H9 (cell line): ENCODE data around the gene FAM76B. TPM values are rescaled to one million over a fixed set of nuclear protein-coding genes. Genes with fewer than 3 reads are reported as not detected.
A peak's percentile ranks its signal among the peaks of the same experiment; 100 is the strongest.

ENCODE experiments used
- DNase-seq: peaks from one replicate; pipeline ENCODE4 v3.0.0-alpha.2; 2017
- H2AFZ ChIP-seq: one replicate; pipeline ENCODE4 v1.6.1; 2013; ENCODE audit warnings: mild to moderate bottlenecking, low read length, control low read depth, moderate library complexity
- H2AK5ac ChIP-seq: 2 replicates; pipeline ENCODE4 v1.6.1; 2013; ENCODE audit warnings: low read length, control low read depth, mixed read lengths; ENCODE audit not compliant: insufficient read length
- H2BK120ac ChIP-seq: one replicate; pipeline ENCODE4 v1.6.1; 2013; ENCODE audit warnings: low read depth, mild to moderate bottlenecking, low read length, control low read depth, inconsistent platforms; ENCODE audit not compliant: poor library complexity, severe bottlenecking
- H2BK12ac ChIP-seq: 2 replicates; pipeline ENCODE4 v1.6.1; 2013; ENCODE audit warnings: low read length, control low read depth, mixed read lengths, low read depth; ENCODE audit not compliant: insufficient read length
- H2BK15ac ChIP-seq: 2 replicates; pipeline ENCODE4 v1.6.1; 2013; ENCODE audit warnings: low read depth, low read length, control low read depth
- H2BK20ac ChIP-seq: one replicate; pipeline ENCODE4 v1.6.1; 2013; ENCODE audit warnings: low read depth, mild to moderate bottlenecking, low read length, control low read depth, inconsistent platforms; ENCODE audit not compliant: poor library complexity, severe bottlenecking
- H2BK5ac ChIP-seq: 2 replicates; pipeline ENCODE4 v1.6.1; 2013; ENCODE audit warnings: low read length, control low read depth, mixed read lengths; ENCODE audit not compliant: insufficient read length
- H3K14ac ChIP-seq: 2 replicates; pipeline ENCODE4 v1.6.1; 2013; ENCODE audit warnings: low read length, control low read depth; ENCODE audit not compliant: insufficient read depth
- H3K18ac ChIP-seq: 2 replicates; pipeline ENCODE4 v1.6.1; 2013; ENCODE audit warnings: low read depth, mild to moderate bottlenecking, mixed read lengths, low read length, control low read depth; ENCODE audit not compliant: insufficient read length
- H3K23ac ChIP-seq: 2 replicates; pipeline ENCODE4 v1.6.1; 2013; ENCODE audit warnings: low read length, control low read depth, mixed read lengths, low read depth; ENCODE audit not compliant: insufficient read length
- H3K23me2 ChIP-seq: 2 replicates; pipeline ENCODE4 v1.6.1; 2013; ENCODE audit warnings: low read depth, mild to moderate bottlenecking, mixed read lengths, low read length, control low read depth; ENCODE audit not compliant: insufficient read length, poor library complexity, severe bottlenecking
- H3K27ac ChIP-seq: 2 replicates; pipeline ENCODE4 v1.5.1; 2013; ENCODE audit warnings: low read length, control low read depth, mixed read lengths, low read depth; ENCODE audit not compliant: insufficient read length
- H3K27me3 ChIP-seq: 2 replicates; pipeline ENCODE4 v1.6.1; 2013; ENCODE audit warnings: low read length, control low read depth, inconsistent platforms; ENCODE audit not compliant: insufficient read depth
- H3K4ac ChIP-seq: 2 replicates; pipeline ENCODE4 v1.6.1; 2013; ENCODE audit warnings: low read depth, mild to moderate bottlenecking, control low read depth, inconsistent platforms, low read length, moderate library complexity
- H3K4me1 ChIP-seq: 2 replicates; pipeline ENCODE4 v1.6.1; 2013; ENCODE audit warnings: low read length, control low read depth, inconsistent platforms; ENCODE audit not compliant: insufficient read depth
- H3K4me2 ChIP-seq: 2 replicates; pipeline ENCODE4 v1.6.1; 2013; ENCODE audit warnings: low read length, control low read depth, mixed read lengths; ENCODE audit not compliant: insufficient read length, insufficient read depth
- H3K56ac ChIP-seq: 2 replicates; pipeline ENCODE4 v1.6.1; 2013; ENCODE audit warnings: low read depth, mild to moderate bottlenecking, mixed read lengths, low read length, control low read depth; ENCODE audit not compliant: insufficient read length
- H3K79me1 ChIP-seq: 2 replicates; pipeline ENCODE4 v1.6.1; 2013; ENCODE audit warnings: low read depth, mild to moderate bottlenecking, moderate library complexity, low read length, control low read depth, inconsistent platforms; ENCODE audit not compliant: insufficient read depth, poor library complexity, severe bottlenecking
- H3K79me2 ChIP-seq: 2 replicates; pipeline ENCODE4 v1.6.1; 2013; ENCODE audit warnings: low read length, control low read depth, inconsistent platforms; ENCODE audit not compliant: insufficient read depth
- H3K9ac ChIP-seq: 2 replicates; pipeline ENCODE4 v1.6.1; 2013; ENCODE audit warnings: low read length, control low read depth, mixed read lengths; ENCODE audit not compliant: insufficient read length; ENCODE audit errors: extremely low read depth
- H3K9me3 ChIP-seq: one replicate; pipeline ENCODE4 v1.6.1; 2013; ENCODE audit warnings: low read depth, low read length, inconsistent platforms; ENCODE audit not compliant: control insufficient read depth
- H3T11ph ChIP-seq: one replicate; pipeline ENCODE4 v1.6.1; 2013; ENCODE audit warnings: mild to moderate bottlenecking, low read length, control low read depth, inconsistent platforms
- H4K20me1 ChIP-seq: one replicate; pipeline ENCODE4 v1.6.1; 2013; ENCODE audit not compliant: control insufficient read depth, insufficient read length, insufficient read depth
- H4K5ac ChIP-seq: 2 replicates; pipeline ENCODE4 v1.6.1; 2013; ENCODE audit warnings: low read depth, mild to moderate bottlenecking, mixed read lengths, low read length, control low read depth; ENCODE audit not compliant: insufficient read length
- H4K8ac ChIP-seq: replicated peaks from 2 replicates; pipeline ENCODE4 v1.6.1; 2013; ENCODE audit warnings: low read length, control low read depth, mixed read lengths, low read depth; ENCODE audit not compliant: insufficient read length
- H4K91ac ChIP-seq: 2 replicates; pipeline ENCODE4 v1.6.1; 2013; ENCODE audit warnings: low read depth, mild to moderate bottlenecking, moderate library complexity, mixed read lengths, low read length, control low read depth; ENCODE audit not compliant: insufficient read length
- H3K27ac Mint-ChIP-seq, 3 experiments: 2 replicates in 2 of 3; 3 replicates in 1 of 3; pipeline ENCODE4 v1.8.0; 2020 to 2021; ENCODE audit warnings: mixed read lengths in 3 of 3, mild to moderate bottlenecking in 1 of 3, moderate library complexity in 1 of 3
- H3K27me3 Mint-ChIP-seq: 2 replicates; pipeline ENCODE4 v1.8.0; 2021; ENCODE audit warnings: low read depth, mild to moderate bottlenecking, moderate library complexity, mixed read lengths
- H3K36me3 Mint-ChIP-seq, 3 experiments: 2 replicates in 2 of 3; 3 replicates in 1 of 3; pipeline ENCODE4 v1.8.0; 2020 to 2021; ENCODE audit warnings: low read depth in 3 of 3, mixed read lengths in 3 of 3; ENCODE audit not compliant: insufficient read depth in 1 of 3
- H3K4me1 Mint-ChIP-seq, 2 experiments: 2 replicates each; pipeline ENCODE4 v1.8.0; 2020; ENCODE audit warnings: mixed read lengths in 2 of 2
- H3K4me3 Mint-ChIP-seq, 2 experiments: 2 replicates in 1 of 2; 3 replicates in 1 of 2; pipeline ENCODE4 v1.8.0; 2020 to 2021; ENCODE audit warnings: mild to moderate bottlenecking in 2 of 2, mixed read lengths in 2 of 2, moderate library complexity in 1 of 2
- H3K9me3 Mint-ChIP-seq, 2 experiments: 2 replicates in 1 of 2; 3 replicates in 1 of 2; pipeline ENCODE4 v1.8.0; 2020; ENCODE audit warnings: mild to moderate bottlenecking in 2 of 2, mixed read lengths in 2 of 2, moderate library complexity in 1 of 2
- CTCF ChIP-seq: fragments of 200-600 bp; sonication (generic); conservative IDR thresholded peaks from 3 replicates; pipeline ENCODE4 v1.8.0; 2021; ENCODE audit warnings: antibody characterized with exemption, mild to moderate bottlenecking
- WGBS: extraction: QIAGEN DNeasy Blood & Tissue Kit; methylation state at CpG from one replicate; pipeline ENCODE4 v1.1.7; 2013; ENCODE audit warnings: missing lambda C conversion rate, low lambda C conversion rate, mixed read lengths; ENCODE audit not compliant: insufficient read length; ENCODE audit errors: extremely low coverage; 5-methylcytosine and 5-hydroxymethylcytosine counted together
- total RNA-seq: library from RNA; stranded (reverse); gene quantifications from 2 replicates; pipeline ENCODE4 v1.2.1, GENCODE V29; 2021

The FAM76B gene
- total RNA-seq, 1 experiment from 2014 or later, result 31.5 TPM

DNA sequence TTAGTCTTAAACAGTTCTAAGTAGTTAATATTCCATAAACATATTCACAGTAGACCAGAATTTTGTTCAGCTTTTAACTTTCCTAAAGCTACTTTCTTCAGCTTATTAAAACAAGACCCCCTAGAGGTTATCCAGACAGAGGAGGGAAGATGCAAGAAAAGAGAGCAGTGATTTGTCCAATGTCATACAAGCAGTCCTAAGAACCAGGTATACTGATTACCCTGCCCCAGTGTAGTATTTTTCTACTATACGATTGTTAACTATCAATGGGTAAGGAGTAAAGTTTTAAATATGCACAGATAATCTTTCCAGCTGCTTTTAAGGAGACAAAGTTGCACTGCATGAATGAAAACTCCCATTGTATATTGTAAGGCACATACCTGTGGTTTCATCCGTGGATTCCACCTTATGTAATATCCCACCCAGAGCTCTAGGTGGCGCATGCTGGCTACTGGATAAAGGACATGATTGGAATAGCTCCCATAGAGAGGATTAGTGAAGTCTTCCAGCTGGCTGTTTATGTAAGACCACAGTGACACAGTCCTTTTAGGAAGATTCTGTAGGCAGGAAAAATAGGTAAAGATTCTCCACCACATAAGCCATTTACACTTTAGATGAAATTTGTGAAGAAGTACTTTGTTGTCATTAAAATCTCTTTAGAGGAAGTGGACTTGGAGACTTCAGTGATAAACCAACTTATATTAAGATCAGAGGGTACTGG, 46.3 kb upstream of the FAM76B start:
- Histone ChIP-seq H3K23ac (no peak overlapping the region), H3K9me3 (no peaks in the 10 kb centered on the region), H3K23me2 (no peaks in the 10 kb centered on the region), H4K91ac (no peak overlapping the region), H3K4me1 (no peaks in the 10 kb centered on the region), H3K56ac (no peak overlapping the region), H3K79me1 (no peaks in the 10 kb centered on the region), H3K14ac (no peak overlapping the region), H2BK120ac (no peak overlapping the region), H2BK15ac (no peak overlapping the region), H3K4ac (no peak overlapping the region), H3K27ac (no peak overlapping the region), H2AK5ac (no peak overlapping the region), H3K79me2 (no peaks in the 10 kb centered on the region), H3K4me2 (no peak overlapping the region), H4K20me1 (no peaks in the 10 kb centered on the region), H4K8ac (no peak overlapping the region), H2BK12ac (no peak overlapping the region), H2AFZ (no peak overlapping the region), H3T11ph (no peak overlapping the region), H3K9ac (no peak overlapping the region), H2BK20ac (no peak overlapping the region), H4K5ac (no peak overlapping the region), H2BK5ac (no peak overlapping the region), H3K27me3 (no peaks in the 10 kb centered on the region), H3K18ac (no peak overlapping the region)
- DNase-seq, result peak; percentile 64
- no peak overlapping the region for H3K27ac Mint-ChIP-seq
- no peaks in the 10 kb centered on the region for H3K9me3 Mint-ChIP-seq
- H3K36me3 Mint-ChIP-seq, result peaks cover 11 to 46% (median 42%) of the 10 kb centered on the region in 3 experiments; a peak in 6 of 7 replicates
- H3K4me3 Mint-ChIP-seq, result no peak overlapping the region
- peaks cover 3% of the 10 kb centered on the region in 2 experiments; a peak in 2 of 4 replicates for H3K4me1 Mint-ChIP-seq
- TF ChIP-seq CTCF, result peak; percentile 90
- no peaks in the 10 kb centered on the region for H3K27me3 Mint-ChIP-seq
- no CpG with 5 or more reads among the region's 3 CpGs for WGBS
